IPS-NIHi7 (cell line): ENCODE measurements around the gene LINGO4.

Experiments used
- DNase-seq: peaks from one replicate; pipeline ENCODE4 v3.0.0; 2012; ENCODE audit warnings: mixed read lengths; ENCODE audit errors: extremely low spot score

LINGO4 gene

DNA sequence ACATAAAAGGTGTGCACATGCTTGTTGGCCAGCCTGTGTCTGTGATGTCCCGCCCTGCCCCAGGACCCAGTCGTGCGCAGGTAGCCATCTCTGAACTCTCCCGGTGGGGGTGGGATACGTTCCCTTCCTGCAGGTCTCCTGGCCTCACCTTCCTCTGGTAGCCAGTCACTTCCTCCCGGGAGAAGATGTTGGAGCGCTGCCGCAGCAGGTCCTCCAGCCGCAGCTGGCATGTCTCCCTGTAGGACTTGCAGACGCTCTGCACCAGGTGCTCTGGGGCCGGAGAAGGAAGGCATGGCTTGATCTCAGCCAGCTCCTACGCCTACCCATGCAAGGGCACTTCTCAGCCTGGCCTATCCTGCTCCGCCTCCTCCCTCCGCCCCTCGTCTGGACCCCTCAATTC, 9.2 kb upstream of the LINGO4 start:
- DNase-seq, result no peak

DNA sequence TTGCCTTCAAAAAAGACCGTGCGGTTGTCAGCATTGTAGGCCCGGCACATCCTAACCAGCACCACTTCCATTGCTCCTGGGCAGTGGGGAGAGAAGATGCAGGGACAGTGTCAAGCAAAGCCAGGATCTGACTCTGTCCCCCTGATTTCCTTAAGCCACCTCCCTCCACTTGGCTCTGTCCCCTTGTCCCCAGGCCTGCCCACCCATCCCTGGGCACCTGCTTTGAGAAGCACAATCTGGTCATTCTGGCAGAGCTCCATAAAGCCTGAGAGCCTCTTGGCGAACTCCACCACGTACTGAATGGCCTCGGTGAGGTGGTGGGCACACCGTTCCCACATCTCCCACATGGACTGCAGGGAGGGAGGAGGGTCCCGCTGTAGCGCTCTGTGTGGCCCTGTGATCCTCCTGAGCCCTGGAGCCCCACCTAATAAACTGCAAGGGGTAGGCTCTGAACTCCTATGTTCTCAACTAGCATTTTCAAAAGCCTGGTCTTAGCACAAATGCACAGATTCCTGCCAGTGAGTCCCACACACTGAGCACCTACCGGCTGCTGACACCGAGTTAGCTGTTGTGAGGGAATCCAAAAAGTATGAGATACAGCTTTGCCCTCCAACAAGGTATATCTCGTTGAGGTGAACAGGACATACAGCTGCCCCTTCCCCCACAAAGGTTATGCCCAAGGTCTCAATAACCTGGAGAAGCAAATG, 8.2 kb upstream of the LINGO4 start:
- no peak for DNase-seq

DNA sequence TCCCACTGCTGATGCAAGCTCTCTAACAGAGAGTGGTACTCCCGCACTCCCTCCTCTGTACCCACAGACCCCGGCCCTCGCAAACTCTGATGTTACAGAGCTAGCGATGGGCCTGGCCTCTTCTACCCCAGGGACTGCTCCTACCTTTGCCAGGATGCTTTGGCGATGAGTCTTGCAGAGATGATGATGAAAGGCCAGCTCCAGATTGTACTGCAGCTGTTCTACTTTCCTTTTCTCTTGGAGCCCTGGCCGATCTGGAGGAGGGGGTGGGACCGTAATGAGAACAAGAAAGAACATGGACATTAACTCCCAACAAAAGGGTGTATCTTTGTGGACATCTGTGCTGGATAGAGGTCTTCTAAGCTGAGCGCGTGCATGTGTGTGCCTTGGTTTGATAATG, 6.0 kb upstream of the LINGO4 start:
- no peak for DNase-seq

DNA sequence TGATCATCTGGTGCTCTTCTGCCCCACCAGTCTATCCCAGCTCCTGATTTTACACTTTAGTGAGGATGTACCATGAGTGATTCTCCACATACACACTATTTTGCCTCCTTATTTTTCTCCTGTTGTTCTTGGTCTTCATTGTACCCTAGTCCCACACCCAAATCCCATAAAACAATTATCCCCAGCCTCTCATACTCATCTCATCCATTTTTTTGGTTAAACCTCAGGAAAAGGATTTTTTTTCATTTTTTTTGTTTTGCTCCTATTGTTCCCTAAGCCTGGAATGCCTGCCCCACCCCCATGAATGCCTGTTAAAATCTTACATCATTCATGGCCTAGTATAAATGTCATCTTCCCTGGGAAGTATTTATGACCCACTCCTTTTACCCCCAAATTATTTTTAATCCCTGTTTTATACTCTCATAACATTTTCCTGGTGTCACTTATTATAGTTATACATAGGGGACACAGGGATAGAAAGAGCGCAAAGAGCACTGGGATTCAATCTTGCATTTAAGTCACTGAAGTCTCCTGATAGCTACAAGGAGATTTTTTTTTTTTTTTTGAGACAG, 4.9 kb upstream of the LINGO4 start:
- no peak for DNase-seq

DNA sequence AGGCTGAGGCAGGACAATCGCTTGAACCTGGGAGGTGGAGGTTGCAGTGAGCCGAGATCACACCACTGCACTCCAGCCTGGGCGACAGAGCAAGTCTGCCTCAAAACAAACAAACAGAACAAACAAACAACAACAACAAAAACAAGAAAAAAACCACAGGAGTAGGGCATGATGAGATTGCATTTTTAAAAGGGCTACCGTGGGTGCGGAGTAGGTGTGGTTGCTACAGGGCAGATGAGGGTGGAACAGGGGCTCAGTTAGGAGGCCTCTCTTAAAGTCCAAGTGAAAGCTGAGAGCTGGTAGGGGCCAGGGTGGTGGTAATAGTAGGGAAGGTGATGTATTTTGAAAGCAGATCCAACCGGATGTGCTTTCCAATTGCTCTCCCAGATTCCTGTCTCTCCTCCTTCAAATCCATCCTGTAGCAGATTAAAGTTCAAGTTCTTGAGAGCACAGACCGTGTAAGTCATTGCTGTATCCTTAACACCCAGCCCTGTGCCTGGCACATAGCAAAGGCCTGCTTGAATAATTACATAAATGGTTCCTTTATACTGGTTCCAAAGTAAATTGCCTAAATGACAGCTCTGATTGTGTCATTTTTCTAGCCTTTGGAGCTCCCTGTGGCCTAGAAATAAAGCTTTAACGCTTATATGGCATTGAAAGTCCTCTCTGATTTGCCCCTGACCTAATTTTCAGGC, 4.2 kb upstream of the LINGO4 start:
- no peak for DNase-seq

DNA sequence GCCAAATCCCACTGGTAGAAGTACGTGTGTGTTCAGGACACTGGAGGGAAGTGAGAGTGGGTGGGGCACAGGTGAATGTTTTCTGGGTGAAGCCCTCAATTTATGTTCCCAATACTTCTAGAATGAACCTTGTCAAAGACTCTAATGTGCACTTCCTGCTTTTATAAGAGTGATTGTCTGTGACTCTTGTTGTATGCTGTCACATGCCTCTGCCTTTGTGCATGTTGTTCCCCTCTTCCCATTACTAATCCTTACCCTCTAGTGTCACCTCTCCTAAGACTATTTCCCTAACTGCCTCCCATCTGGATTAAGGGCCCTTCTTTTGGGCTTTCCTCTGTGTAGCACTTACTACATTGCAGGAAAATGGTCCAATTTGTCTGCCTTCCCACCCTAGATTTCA, 2.5 kb upstream of the LINGO4 start:
- DNase-seq, result no peak

DNA sequence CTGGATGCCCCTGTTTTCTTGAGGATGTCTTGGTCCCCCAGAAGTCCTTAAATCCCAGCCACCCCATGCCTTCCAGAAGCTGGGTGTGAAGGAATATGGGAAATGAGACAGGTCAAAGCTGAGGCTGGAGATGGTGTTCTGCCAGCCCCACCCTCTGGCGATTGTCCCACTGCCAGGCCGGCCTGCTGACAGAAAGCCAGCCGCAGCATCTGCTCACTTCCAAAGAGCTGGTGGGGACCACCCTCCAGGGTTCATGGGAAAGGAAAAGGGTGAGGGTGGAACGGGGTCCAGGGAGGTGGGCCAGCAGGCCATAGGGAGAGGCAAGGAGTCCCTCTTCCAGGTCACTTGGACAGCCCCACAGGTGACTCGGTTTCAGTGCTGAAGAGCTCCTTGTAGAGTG, 1.9 kb upstream of the LINGO4 start:
- DNase-seq, result no peak

DNA sequence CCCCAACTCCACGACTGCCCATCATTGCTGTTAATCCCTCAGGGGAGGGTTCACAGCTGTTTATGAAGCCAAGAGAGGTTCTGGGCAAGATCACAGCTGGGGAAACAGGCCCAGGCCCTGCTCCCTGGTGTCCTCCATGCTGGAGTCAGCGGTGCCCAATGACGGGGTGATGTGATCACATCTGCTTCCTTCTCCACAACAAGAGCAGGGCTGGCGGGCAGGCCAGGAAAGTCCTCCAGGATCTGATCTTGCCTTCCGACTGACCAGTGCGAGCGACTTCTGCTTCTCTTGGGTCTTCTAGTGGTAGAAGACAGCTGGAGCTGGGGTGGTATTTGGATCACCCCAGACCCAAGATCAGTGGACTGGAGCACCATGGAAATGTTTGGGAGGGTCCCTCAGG, 951 bp upstream of the LINGO4 start:
- DNase-seq, result no peak

DNA sequence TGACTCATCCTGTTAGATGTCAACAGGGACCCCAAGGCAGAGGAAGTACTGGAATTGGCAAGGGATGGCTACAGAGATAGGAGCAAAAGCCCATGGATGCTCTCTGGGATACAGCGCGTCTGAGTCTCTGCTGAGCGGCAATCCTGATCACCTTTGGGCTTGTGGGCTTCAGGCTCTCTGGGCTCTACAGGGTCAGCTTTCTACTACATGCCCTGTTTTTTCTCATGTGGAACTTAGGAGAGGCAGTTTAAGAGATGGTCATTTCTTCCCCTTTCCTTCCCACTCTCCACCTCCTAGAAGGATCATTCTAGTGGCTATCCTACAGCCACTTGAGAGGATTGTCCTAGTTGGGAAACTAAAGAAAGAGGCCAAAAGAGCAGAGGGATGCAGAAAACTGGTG, 1.3 kb downstream of the LINGO4 start:
- no peak for DNase-seq

DNA sequence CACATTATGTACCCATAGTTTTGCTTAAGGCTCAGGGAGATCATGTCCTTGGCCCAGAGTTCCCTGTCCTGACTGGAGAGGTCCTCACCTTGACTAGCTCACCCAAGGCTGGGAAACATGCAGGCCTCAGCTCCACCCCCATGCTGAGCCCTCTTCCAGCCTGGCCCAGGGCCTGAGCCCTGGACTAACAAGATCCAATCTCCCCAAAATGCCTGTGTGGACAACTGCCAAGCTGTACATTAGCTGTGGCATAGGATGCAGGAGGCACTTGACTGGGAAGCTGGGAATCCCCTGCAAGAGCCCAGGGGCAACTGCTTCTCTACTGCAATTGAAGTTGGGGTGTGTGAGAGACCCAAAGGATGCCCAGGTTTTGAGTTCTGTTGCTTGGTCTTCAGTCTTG, 2.1 kb downstream of the LINGO4 start:
- DNase-seq, result no peak

DNA sequence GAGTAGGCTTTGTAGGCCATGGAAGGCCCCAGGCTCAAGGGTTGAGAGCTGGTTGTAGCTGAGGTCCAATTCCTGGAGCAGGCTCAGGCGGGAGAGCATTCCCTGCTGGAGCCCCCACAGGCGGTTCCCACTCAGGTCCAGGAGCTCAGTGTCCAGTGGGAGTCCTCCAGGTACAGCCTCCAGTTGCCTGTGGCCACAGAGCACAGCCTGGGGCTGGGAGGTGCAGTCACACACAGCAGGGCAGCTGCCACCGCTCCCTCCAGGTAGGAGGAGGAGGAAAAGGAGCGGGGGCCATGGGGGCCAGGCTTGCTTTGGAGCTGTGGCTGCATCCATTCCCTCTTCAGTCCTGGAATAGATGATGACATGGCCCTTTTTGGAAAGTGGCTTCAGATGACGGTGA, 2.8 kb downstream of the LINGO4 start:
- DNase-seq, result no peak

DNA sequence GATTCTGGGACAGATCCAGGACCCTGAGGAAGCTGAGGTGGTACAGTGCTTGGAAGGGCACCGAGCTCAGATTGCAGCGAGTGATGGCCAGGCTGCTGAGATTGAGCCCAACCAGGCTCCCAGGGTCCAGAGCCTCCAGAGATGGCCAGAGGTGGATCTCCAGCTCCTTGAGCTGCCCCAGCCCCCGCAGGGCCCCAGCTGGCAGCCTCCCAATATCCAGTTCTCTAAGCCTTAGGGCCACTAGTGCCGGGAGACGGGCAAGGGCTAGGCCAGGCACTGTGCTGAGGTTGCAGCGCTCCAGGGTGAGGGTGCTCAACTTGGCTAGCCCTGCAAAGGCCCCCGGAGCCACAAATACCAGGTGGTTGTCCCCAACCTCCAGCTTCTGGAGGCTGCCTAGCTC, 3.4 kb downstream of the LINGO4 start:
- no peak for DNase-seq

DNA sequence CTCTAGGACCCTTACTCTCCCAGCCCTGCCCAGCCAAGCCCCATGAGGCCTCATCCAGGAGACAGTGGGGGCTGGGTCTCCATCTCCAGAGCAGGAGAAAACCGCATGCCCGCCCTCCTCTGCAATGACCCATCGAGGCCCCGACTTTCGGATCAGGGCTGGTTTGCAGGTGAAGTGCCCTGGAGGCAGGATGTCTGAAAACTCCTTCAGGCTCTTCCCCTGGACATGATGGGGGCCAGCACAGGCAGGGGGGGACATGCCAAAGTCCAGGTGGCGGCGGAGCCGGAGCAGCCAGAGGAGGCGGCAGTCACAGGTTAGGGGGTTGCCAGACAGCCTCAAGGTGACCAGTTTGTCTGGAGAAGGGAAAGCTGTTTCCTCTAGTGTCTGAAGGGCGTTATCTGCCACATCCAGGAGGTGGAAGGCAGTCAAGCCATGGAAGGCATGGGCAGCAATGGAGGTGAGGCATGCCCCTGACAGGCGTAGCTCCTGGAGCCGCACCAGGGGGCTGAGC, 3.9 kb downstream of the LINGO4 start:
- DNase-seq, result no peak

DNA sequence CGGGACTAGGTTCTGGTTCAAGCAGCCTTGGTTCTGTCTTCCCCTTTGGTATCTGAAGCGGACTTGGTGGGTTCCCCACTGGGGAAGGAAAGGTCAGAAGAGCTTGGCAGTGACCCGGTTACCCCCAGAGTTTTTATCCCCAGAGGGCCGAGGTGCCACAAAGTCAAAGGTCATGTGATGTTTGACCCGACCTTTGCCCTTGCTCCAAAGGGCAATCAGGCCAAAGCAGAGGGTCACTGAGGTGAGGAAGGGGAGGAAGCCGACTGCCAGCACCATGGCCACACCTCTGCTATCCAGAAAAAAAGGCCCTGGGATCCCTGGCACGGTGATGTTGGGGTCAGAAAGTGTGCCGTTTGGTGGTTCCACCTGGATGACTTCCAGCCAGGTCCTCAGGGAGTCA, 4.4 kb downstream of the LINGO4 start:
- no peak for DNase-seq

DNA sequence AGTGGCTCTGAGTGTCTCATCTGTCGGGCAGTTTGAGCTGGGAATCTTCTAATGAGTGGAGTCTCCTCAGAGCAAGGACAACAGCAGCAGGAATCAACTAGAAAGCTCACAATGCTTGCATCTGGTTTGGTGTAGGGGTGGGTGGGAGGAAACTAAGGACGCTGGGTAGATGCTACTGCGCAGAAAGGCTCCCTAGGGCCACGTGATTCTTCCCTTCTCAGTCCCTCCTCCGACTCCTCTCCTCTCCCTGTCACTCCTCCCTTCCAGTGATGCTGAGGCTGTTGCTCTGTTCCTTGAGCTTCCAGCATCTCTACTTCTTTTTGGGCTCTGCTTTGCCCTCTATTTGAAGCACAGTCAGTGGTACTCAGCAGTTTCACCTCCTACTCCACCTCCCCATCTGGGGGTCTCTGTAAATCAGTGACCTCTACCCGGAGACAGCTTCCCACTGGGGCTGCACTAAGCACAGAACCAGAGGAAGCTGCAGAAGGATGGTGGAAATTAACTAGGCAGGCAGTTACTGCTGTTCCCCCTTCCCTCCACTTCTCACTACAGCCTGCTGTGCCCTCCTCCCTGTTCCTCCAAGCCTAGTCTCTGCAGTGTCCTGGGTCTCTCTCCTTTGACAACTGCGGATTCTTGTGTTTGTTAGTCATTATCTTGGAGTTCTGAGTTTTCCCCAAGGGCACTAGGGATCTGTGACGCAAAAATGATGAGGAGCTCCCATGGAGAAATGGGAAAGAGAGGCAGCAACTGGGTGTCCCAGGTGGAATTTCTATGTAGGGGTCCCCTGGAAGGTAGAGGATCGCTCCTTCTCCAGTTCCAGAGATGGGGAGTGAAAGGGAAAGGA, 5.8 kb downstream of the LINGO4 start:
- no peak for DNase-seq

DNA sequence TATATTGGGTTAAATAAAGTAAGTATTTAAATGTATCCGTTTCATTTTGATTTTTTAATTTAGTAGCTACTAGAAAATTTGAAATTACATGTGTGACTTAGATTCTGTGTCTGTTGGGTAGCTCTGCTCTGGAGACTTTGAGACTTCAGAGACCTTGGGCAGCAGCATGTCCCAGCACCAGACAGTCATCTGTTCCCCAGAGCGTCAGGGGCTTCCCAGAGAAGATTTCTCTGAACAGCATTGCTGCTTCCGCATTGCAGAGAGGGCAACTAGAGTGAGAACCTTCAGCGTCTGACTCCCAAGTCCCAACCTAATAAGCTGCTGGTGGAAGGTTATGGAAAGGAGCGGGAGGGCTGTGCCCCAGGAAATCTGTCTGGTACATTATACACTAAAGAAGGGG, 6.6 kb downstream of the LINGO4 start:
- DNase-seq, result no peak

DNA sequence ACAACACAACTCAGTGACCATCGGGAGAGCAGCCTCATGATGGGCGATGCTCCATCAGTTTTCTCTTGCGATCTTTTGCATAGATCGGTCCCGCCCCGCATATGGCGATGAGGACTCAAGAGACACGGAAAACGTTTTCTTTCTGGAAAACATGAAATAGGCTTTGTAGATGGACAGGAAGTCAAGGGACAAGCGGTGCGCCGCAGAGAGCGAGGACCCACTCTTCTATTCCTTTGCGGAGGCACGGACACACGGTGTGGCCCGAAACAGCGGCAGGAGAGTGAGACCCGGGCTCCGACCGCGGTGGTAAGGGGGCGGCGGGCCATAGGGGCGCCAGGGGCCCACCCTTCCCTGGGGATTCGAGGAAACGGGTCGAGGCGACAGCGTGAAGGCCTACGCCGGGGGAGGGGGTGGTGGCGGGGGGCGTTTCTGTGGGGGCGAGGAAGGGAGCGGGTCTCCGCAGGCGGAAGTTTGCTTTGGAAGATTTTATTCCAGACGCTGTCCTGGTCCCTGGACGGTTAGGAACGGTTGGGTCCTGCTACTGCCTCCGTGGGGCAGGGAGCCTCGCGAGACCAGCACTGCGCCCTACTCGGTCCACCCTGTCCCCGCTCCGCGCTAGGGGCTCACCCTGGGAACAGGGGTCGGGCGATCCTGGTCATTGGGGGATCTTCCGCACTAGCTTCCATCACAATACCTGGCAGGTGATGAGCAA, 14.1 kb downstream of the LINGO4 start:
- DNase-seq, result no peak

DNA sequence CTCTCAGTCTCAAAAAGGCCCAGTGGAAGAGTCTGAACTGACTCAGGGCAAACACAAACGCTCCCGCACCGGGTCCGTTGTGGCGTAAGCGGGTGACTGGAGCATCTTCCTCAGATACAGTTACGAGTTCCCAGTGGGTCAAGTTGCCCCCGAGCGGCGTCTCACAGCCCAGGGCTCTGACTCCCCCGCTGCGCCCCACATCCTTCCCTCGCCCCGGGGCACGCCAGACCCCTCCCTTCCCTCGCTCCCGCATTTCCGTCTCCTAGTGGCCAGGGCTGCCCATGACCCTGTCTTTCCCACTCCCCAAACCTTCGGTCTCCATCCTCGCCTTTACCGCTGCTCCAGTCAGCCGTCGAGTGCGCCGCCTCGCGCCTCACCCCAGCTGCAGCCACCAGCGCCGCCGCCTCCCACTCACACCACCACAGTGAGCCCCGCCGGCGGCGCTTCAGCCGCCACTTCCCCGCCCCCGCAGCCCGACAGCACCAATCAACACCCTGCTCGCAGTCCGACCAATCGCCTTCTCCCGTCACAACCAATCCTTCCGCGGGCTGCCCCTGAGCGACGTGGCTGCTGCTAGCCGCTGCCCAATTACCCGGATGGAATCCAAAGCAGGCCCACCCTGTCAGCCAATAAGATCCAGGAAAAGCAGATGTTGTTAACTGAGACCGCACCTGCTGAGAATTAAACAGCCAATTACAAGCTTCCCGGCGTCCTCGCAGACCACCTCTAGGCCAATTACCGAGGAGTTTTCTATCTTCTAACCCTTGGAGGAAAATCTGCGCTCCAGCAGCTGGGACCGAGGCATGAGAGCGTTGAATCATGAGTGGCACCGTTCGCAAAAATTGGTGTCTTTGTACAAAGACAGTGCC, 14.9 kb downstream of the LINGO4 start, which contains the start of gene TDRKH:
Gene TDRKH, minus strand, starts transcription at position 430 of the 869 bp plus-strand sequence. CDS start 7,478 bp downstream, outside the sequence.
- peak; percentile 100 for DNase-seq

DNA sequence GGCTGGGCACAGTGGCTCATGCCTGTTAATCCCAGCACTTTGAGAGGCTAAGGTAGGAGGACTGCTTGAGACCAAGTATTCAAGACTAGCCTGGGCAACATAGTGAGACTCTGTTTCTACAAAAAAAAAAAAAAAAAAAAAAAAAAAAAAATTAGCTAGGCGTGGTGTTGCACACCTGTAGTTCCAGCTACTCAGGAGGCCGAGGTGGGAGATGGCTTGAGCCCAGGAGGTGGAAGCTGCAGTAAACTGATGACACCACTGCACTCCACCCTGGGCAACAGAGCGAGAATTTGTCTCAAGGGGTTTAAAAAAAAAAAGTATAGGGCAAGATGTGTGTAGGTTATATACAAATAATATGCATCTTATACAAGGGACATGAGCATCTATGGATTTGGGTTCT, 17.5 kb downstream of the LINGO4 start:
- no peak for DNase-seq

DNA sequence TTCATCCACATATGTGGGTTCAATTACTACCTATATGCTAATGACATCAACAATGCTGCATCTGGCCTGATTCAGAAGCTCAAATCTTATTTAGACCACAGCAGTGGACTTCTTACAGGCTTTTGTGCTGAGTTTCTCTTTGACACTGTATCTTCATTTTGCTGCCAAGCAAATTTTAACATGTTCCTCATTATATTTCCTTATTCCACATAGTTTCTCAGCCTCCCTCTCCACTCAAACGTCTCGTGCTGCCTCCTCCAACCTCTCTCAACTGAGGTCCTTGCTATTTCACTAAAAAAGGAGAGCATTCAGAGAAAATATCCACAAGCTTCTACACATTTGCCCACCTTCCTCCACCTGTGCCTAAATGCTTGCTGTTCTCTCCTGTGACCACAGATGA, 21.4 kb downstream of the LINGO4 start:
- no peak for DNase-seq
